Calu3 (cell line): ENCODE measurements around the gene ABCA2. TPM values are rescaled to one million over a fixed set of nuclear protein-coding genes. Genes with fewer than 3 reads are reported as not detected.

Source experiments
- BruUV-seq: library from RNA; stranded (reverse); fragments of 400-500 nt; replicated peaks from 2 replicates; lab custom pipeline; 2021; lab: Mats Ljungman, UMichigan
- CTCF ChIA-PET: fragments of 300-600 bp; sonication (Branson Sonifier 250); formaldehyde crosslinking; loops from one replicate; lab custom pipeline; 2022; ENCODE audit warnings: antibody characterized with exemption; lab: Charles Lee
- DNase-seq: peaks from one replicate; pipeline ENCODE4 v3.0.0; 2022
- H3K27ac Mint-ChIP-seq: one replicate; pipeline ENCODE4 v1.8.0; 2022; ENCODE audit warnings: mixed read lengths; ENCODE audit not compliant: unreplicated experiment
- H3K27me3 Mint-ChIP-seq: one replicate; pipeline ENCODE4 v1.8.0; 2022; ENCODE audit warnings: mixed read lengths; ENCODE audit not compliant: unreplicated experiment
- H3K36me3 Mint-ChIP-seq: one replicate; pipeline ENCODE4 v1.8.0; 2022; ENCODE audit warnings: mild to moderate bottlenecking, moderate library complexity, mixed read lengths; ENCODE audit not compliant: insufficient read depth, unreplicated experiment
- H3K4me1 Mint-ChIP-seq: one replicate; pipeline ENCODE4 v1.8.0; 2022; ENCODE audit warnings: mild to moderate bottlenecking, low read depth, mixed read lengths; ENCODE audit not compliant: unreplicated experiment
- H3K4me3 Mint-ChIP-seq: one replicate; pipeline ENCODE4 v1.8.0; 2022; ENCODE audit warnings: mild to moderate bottlenecking, low read depth, moderate library complexity, mixed read lengths; ENCODE audit not compliant: unreplicated experiment
- H3K9me3 Mint-ChIP-seq: one replicate; pipeline ENCODE4 v1.8.0; 2022; ENCODE audit warnings: low read depth, mixed read lengths; ENCODE audit not compliant: unreplicated experiment
- intact Hi-C: fragments of 100-400 bp; cut with micrococcal nuclease; formaldehyde crosslinking; loops from one replicate; pipeline ENCODE4 v1.10.0; 2022; ENCODE audit not compliant: unreplicated experiment
- total RNA-seq: library from RNA; stranded (reverse); gene quantifications from 2 replicates; pipeline ENCODE4 v1.2.3, GENCODE V29; 2022
- TF ChIP-seq, protein P1 (sequence below): fragments of 200-600 bp; IDR thresholded peaks from one replicate; pipeline ENCODE4 v1.8.0; 2022; ENCODE audit warnings: antibody characterized with exemption; ENCODE audit not compliant: unreplicated experiment

Gene ABCA2
- total RNA-seq, 1 experiment from 2014 or later = 47.6 TPM

DNA sequence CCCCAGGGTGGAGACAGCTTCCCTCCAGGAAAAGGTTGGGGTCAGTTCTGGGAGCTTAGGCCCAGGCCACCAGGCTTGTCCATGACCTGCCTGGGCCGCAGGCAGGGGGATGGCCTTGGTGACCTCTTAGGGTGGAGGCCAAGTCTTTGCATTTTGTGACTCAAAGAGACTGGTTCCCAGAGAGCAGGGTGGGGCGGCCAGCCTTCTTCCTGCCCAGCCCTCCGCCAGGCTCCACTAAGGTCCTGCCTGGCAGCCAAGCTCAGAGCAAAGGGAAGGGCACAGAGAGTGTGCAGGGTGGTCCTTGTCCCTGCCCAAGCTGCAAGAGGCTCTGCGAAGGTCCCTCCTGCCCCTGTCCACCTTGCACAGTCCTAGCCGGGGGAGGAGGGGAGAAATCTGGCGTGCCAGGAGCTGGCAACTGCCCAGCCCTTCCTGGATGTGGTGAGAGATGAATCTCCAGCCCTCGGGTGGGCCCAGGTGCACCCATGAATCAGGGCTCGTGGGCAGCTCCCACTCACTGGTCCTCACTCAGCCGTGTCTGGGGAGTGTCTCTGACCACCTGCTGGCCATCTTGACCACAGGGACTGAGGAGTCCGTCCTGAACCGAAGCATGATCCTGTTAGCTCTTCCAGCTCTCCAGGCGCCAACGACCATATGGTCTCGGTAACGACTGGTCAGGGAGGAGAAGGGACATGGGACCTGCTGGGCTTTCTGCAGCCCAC lies 53.1 kb downstream of the ABCA2 start:
- H3K4me3 Mint-ChIP-seq = no peak overlapping the region

DNA sequence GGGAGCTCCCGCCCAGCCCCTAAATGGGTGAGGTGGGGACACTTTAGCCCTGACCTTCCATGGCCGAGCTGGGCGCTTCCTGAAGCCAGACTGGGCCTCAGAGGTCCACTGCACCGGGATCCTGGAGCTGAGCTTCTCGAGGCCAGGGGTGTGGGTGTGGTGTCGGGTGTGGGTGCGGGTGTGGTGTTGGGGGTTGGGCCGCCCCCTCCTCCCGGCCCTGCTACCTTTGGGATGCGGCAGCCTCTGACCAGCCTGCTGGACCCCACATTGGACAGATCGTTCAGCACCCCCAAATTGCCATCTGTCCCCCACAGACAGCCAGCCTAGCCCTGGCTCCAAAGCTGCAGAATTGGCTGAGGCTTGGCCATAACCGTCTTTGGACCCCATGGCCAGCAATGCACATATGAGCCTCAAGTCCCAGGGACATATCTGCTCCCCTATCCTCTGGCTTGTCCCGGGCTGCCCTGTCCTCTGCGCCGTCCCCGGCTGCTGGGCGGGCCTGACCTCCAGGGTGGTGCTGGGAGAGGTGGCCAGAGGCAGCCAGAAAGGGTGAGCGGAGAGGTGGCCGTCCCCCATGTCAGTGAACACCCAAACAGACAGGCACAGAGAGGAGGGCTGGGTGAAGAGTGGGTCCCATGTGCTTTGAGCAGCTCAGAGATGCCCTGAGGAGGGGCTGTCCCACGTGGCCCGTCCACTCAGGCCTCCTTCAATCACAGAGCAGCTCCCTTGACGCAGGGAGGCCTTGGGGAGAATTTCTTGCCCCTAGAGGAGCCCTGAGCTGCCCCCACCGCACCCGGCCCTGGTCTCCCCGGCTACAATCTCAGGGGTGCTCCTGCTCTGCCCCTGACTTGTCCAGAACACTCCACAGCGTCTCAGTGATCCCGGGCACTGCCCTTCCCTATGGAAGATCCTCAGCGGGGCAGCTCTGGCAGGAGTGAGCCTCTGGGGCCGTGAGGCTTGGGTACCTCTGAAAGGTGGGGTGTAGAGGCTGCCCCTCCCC lies 54.1 kb downstream of the ABCA2 start:
- Mint-ChIP-seq H3K36me3 (no peaks in the 10 kb centered on the region), H3K9me3 (no peaks in the 10 kb centered on the region), H3K27ac (no peak overlapping the region), H3K4me1 (no peaks in the 10 kb centered on the region), H3K27me3 (no peaks in the 10 kb centered on the region), H3K4me3 (no peak overlapping the region)
- TF ChIP-seq, protein P1, sequence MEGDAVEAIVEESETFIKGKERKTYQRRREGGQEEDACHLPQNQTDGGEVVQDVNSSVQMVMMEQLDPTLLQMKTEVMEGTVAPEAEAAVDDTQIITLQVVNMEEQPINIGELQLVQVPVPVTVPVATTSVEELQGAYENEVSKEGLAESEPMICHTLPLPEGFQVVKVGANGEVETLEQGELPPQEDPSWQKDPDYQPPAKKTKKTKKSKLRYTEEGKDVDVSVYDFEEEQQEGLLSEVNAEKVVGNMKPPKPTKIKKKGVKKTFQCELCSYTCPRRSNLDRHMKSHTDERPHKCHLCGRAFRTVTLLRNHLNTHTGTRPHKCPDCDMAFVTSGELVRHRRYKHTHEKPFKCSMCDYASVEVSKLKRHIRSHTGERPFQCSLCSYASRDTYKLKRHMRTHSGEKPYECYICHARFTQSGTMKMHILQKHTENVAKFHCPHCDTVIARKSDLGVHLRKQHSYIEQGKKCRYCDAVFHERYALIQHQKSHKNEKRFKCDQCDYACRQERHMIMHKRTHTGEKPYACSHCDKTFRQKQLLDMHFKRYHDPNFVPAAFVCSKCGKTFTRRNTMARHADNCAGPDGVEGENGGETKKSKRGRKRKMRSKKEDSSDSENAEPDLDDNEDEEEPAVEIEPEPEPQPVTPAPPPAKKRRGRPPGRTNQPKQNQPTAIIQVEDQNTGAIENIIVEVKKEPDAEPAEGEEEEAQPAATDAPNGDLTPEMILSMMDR = no peak
- no peak for DNase-seq
- CTCF ChIA-PET = interaction anchor here (0.6 kb wide), 1 partner anchor 150 kb away, joined by 3 read pairs; no protein-coding TSS in a partner anchor
- intact Hi-C loops = no loop called here
- BruUV-seq = no TSS peak

More for the DNA sequence above, 53.1 kb downstream of the ABCA2 start:
- CTCF ChIA-PET = no interaction called here
- Mint-ChIP-seq H3K36me3 (no peaks in the 10 kb centered on the region), H3K9me3 (no peaks in the 10 kb centered on the region), H3K27me3 (no peaks in the 10 kb centered on the region), H3K27ac (no peak overlapping the region), H3K4me1 (no peaks in the 10 kb centered on the region)
- intact Hi-C loops = no loop called here
- no peak for DNase-seq
- TF ChIP-seq, protein P1 = no peak
- no TSS peak for BruUV-seq

DNA sequence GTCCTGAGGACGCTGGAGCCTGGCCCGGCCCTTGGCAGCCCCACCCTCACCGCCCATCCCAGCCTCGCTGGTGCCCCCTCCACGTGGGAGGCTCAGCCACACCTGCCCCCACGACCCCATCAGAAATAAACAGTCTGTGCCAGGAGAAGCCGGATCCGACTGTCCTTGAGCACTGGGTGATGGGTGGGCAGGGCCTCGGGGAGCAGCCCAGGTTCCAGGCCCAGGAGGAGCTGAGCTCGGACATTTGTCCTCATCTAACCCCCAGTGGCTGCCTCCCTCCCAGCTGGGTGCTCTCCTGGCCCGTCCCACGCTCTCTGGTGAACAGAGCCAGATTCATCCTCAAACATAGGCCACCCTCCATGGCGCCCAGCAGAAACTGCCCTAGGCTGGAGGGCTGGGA lies 55.3 kb downstream of the ABCA2 start:
- H3K36me3 Mint-ChIP-seq = no peaks in the 10 kb centered on the region
- no peak for DNase-seq
- BruUV-seq = no TSS peak
- H3K9me3 Mint-ChIP-seq = no peaks in the 10 kb centered on the region
- TF ChIP-seq, protein P1 = no peak
- no peaks in the 10 kb centered on the region for H3K4me1 Mint-ChIP-seq
- H3K27me3 Mint-ChIP-seq = no peaks in the 10 kb centered on the region
- H3K4me3 Mint-ChIP-seq = no peak overlapping the region
- CTCF ChIA-PET = no interaction called here
- H3K27ac Mint-ChIP-seq = no peak overlapping the region
- intact Hi-C loops = no loop called here

DNA sequence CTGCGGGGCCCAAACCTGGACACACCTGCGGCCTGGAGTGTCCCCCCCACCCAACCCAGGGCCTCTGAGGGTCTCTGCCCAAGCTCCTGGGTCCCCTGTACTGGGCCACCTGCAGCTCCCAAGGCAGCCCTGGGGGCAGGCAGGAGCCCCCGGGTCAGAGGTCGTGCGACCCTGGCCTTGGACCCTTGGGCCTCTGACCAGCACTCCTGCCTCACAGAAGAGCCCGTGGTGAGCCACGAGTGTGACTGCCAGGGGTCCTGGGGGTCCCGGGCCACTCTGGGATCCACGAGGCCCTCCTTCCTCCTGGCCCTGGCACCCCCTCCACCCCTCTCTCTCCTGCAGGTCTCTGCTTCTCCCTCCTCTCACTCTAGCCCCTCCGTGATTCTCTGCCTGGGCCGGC lies 55.7 kb downstream of the ABCA2 start:
- no peaks in the 10 kb centered on the region for H3K27me3 Mint-ChIP-seq

More for the DNA sequence above, 55.7 kb downstream of the ABCA2 start:
- CTCF ChIA-PET = no interaction called here
- TF ChIP-seq, protein P1 = no peak
- H3K36me3 Mint-ChIP-seq = no peaks in the 10 kb centered on the region
- H3K27ac Mint-ChIP-seq = no peak overlapping the region
- H3K4me3 Mint-ChIP-seq = no peak overlapping the region
- H3K4me1 Mint-ChIP-seq = no peaks in the 10 kb centered on the region
- BruUV-seq = no TSS peak
- intact Hi-C loops = no loop called here
- H3K9me3 Mint-ChIP-seq = no peaks in the 10 kb centered on the region
- DNase-seq = no peak
